HG02970 (cell line): ENCODE results near the gene PHACTR3.

ENCODE experiments used
- ATAC-seq: cut with Tn5 transposase; IDR thresholded peaks from one replicate; pipeline ENCODE4 v1.9.1; 2021; ENCODE audit warnings: mild to moderate bottlenecking, moderate library complexity, moderate number of reproducible peaks; ENCODE audit not compliant: unreplicated experiment, low FRiP score

Gene PHACTR3

GRCh38 chr20:59743767-59744485 lies 139.6 kb downstream of the PHACTR3 start:
- no peak for ATAC-seq

- ATAC-seq = no peak
Observed at GRCh38 chr20:59744756-59745155, 140.4 kb downstream of the PHACTR3 start.

- no peak for ATAC-seq
Observed at GRCh38 chr20:59745201-59745600, 140.9 kb downstream of the PHACTR3 start.

DNA sequence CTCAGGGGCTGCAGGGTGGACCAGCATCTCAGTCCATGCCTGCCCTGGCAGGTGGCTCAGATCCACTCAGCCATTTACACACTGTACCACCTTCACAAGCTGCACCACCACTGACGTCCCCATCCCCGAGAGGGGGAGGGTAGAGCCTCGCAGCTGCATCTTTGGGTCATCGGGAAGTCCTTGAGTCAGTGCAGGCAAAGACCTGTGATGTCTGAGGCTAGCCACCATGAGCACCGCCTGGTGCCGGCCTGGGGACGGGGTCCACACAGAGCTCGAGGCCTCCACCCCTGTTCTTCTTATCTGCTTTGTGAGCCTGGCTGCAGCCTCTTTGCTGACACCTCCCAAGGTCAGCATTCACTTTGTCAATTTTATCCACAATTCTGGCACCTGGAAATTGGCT lies 141.4 kb downstream of the PHACTR3 start:
- no peak for ATAC-seq

GRCh38 chr20:59746155-59746554 lies 141.8 kb downstream of the PHACTR3 start:
- ATAC-seq = no peak

GRCh38 chr20:59747671-59748515 lies 143.6 kb downstream of the PHACTR3 start:
- no peak for ATAC-seq

DNA sequence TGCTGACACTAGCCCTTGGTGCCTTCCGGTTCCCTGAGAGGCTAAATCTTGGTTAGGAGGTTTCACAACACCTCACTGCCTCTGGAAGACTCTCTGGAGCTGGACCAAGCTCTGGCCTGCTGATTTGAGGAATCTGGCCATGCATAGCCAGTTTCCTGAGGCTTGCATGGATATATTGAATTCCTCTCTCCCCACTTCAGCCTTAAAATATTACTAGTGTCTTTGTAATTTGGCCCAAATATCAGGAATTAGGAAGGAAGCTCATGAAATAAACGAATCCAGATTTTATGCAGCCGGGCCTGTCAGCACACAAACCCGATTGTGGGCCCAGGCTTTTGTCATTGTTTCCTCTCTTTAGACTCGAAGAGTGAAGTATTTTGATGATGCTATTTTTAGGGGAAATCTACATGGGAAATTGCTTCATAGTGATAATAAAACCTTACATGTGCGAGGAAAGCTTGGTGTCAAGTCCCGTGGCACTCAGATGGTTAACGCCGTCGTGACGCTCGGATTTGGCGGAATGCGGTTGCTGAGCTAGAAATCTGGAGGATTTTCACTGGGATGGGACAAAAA lies 144.4 kb downstream of the PHACTR3 start:
- no peak for ATAC-seq

- ATAC-seq = no peak
Observed at GRCh38 chr20:59749301-59749700, 145.0 kb downstream of the PHACTR3 start.

DNA sequence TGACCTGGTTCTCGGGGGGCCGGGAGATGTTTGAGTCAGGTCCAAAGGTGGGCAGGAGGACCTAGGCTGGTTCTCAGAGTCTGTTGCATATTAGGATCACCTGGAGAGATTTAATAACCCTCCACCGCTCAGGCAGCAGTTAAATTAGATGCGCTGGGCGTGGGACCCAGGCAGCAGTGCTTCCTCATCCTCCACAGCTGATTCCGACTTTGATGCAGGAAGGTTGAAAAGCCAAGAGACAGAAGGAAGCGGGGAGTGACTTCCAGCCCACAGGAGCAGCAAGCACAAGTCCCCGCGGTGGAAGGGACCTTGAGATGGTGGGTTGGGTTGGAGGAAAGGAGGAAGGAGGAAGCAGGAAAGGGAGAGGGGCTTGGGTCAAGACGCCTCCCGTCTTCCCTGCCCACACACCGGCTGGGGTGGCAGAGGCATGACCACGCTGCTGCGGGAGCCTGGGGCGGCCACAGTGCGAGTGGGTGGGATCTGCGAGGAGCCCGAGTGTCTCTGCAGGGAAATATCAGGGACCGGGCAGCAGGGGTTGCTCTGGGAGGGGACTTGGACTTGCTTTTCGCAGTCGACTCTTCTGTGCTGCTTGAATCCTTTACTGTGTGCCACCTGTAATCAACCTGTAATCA lies 146.0 kb downstream of the PHACTR3 start:
- no peak for ATAC-seq

GRCh38 chr20:59751075-59751711 lies 146.9 kb downstream of the PHACTR3 start:
- no peak for ATAC-seq

DNA sequence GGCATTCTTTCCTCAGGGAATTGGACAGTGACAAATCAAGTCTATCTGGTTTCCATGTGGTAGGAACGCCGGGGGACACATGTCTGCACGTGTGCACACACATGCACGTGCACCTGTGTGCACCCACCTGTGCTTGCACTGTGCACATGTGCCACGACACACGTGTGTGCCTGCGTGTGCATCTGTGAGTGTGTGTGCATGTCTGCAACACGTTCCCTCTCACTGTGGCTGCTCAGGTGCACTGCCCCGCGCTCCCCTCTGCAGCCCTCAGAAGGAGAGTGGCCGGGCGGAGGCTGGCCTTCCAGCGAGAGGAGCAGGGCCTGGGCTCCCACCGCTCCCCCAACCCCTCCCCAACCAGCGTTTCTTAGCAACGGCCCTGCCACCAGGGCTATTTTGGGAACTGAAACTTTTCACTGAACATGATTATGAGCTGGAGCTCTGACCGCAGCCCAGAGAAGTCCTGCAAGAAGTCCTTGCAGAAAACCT lies 147.8 kb downstream of the PHACTR3 start:
- no peak for ATAC-seq

- no peak for ATAC-seq
Observed at GRCh38 chr20:59752704-59753460, 148.5 kb downstream of the PHACTR3 start.

DNA sequence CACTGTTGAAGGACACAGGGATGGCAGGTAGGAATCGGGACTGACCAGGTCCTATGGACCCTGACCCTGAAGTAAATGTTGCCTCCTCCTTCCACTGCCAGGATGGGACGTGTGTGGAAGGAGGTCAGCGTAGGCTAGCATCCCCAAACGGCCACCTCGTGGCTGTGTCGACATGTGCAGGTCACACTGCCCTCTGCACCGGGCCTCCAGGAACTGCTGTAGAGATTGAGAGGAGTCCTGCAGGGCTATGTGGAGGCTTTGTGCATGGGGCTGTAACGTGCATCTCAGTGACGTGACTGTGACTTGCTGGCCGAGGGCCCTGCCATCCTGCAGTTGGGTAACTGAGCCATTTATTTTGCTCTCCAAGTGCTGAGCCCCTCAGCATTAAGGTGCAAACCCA lies 149.5 kb downstream of the PHACTR3 start:
- no peak for ATAC-seq

GRCh38 chr20:59754551-59754950 lies 150.2 kb downstream of the PHACTR3 start:
- ATAC-seq = no peak

GRCh38 chr20:59756241-59756640 lies 151.9 kb downstream of the PHACTR3 start:
- no peak for ATAC-seq

DNA sequence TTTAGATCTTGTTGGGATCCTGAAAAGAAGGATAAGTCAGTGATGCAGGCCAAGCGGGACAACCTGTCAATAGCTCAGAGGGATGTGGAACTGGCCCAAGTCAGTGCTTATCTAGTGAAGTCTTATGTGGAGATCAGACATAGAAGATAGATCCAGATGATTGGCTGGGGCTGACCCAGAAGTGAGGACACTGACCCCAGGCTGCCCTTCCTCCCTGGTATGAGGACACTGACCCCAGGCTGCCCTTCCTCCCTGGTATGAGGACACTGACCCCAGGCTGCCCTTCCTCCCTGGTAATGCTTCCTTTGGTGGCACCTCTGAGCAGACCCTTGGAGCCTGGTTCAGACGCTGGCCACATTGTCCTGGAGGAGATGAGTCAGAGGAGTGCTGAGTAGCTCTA lies 159.7 kb downstream of the PHACTR3 start:
- no peak for ATAC-seq

- no peak for ATAC-seq
Observed at GRCh38 chr20:59765599-59766177, 161.3 kb downstream of the PHACTR3 start.

DNA sequence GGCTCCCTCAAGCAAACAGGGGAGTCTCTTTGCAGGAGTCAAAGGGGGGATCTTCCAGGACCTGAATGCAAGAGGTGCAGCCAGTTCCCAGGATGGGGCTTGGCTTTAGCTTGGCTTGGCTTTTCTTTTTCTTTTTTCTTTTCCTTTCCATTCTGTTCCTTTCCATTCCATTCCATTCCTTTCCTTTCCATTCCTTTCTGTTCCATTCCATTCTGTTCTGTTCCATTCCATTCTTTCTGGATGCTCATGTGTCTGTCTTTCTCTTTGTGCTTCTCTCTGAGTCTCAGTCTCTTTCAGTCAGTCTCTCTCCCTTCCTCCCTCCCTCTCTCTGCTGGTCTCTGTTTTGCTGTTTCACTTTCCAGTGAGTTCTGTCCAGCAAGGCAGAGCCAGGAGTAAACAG lies 163.3 kb downstream of the PHACTR3 start:
- no peak for ATAC-seq

DNA sequence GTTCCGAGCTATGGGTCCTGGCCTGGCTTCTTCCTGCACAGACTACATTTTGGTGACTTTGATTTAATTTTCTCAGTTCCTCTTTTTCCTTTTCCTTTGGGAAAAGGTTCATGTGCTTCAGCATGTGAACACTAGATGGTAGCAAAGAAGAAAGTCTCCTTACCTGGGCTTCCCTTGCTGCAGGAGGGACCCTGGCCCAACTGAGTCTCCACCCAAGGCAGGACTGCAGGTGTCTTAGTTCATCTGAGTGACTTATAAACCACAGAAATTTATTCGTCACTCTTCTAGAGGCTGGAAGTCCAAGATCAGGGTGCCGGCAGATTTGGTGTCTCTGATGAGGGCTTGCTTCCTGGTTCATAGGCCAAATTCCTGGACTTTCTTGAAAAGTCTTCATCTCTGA lies 165.9 kb downstream of the PHACTR3 start:
- ATAC-seq = no peak
